Hepatocyte (in vitro differentiated cells): ENCODE measurements around the gene ECHS1. TPM values are rescaled to one million over a fixed set of nuclear protein-coding genes. Genes with fewer than 3 reads are reported as not detected.

ENCODE experiments used
- DNase-seq: peaks from one replicate; pipeline ENCODE4 v3.0.0-alpha.2; 2016; ENCODE audit warnings: low spot score
- H2AFZ ChIP-seq: fragments of 200-600 bp; sonication (generic); 2 replicates; pipeline ENCODE4 v1.6.0; 2016; ENCODE audit warnings: antibody characterized with exemption, mild to moderate bottlenecking
- H3K27ac ChIP-seq: fragments of 200-600 bp; sonication (generic); 2 replicates; pipeline ENCODE4 v1.5.1; 2016; ENCODE audit warnings: mild to moderate bottlenecking
- H3K27me3 ChIP-seq: fragments of 200-600 bp; sonication (generic); 2 replicates; pipeline ENCODE4 v1.6.1; 2016
- H3K36me3 ChIP-seq: fragments of 200-600 bp; sonication (generic); replicated peaks from 2 replicates; pipeline ENCODE4 v1.5.1; 2016; ENCODE audit warnings: low read depth; ENCODE audit not compliant: insufficient read depth
- H3K4me1 ChIP-seq: fragments of 200-600 bp; sonication (generic); 2 replicates; pipeline ENCODE4 v1.5.1; 2016; ENCODE audit warnings: mild to moderate bottlenecking, moderate library complexity; ENCODE audit not compliant: insufficient read depth
- H3K4me2 ChIP-seq: fragments of 200-600 bp; sonication (generic); 2 replicates; pipeline ENCODE4 v1.6.0; 2016
- H3K4me3 ChIP-seq: fragments of 200-600 bp; sonication (generic); 2 replicates; pipeline ENCODE4 v1.5.1; 2016; ENCODE audit warnings: mild to moderate bottlenecking
- H3K79me2 ChIP-seq: fragments of 200-600 bp; sonication (generic); 2 replicates; pipeline ENCODE4 v1.6.0; 2017; ENCODE audit warnings: mild to moderate bottlenecking
- H3K9me2 ChIP-seq: fragments of 200-600 bp; sonication (generic); replicated peaks from 2 replicates; pipeline ENCODE4 v1.6.0; 2017; ENCODE audit warnings: mild to moderate bottlenecking; ENCODE audit not compliant: insufficient read depth
- H3K9me3 ChIP-seq: fragments of 200-600 bp; sonication (generic); 2 replicates; pipeline ENCODE4 v1.5.1; 2016; ENCODE audit warnings: low read depth, mild to moderate bottlenecking
- H4K20me1 ChIP-seq: fragments of 200-600 bp; sonication (generic); 2 replicates; pipeline ENCODE4 v1.6.0; 2016; ENCODE audit warnings: mild to moderate bottlenecking; ENCODE audit not compliant: insufficient read depth, poor library complexity, severe bottlenecking
- EZH2 ChIP-seq: fragments of 200-600 bp; sonication (generic); IDR thresholded peaks from 2 replicates; pipeline ENCODE4 v1.6.1; 2016; ENCODE audit warnings: antibody characterized with exemption, mild to moderate bottlenecking, borderline replicate concordance
- EZH2phosphoT487 ChIP-seq: fragments of 200-600 bp; sonication (generic); IDR thresholded peaks from one replicate; pipeline ENCODE4 v1.6.1; 2018; ENCODE audit warnings: antibody characterized with exemption, mild to moderate bottlenecking, low read depth, moderate library complexity; ENCODE audit not compliant: unreplicated experiment, severe bottlenecking
- WGBS: methylation state at CpG from one replicate; pipeline ENCODE4 v1.1.6; 2016; ENCODE audit warnings: low lambda C conversion rate; ENCODE audit errors: missing lambda C conversion rate; 5-methylcytosine and 5-hydroxymethylcytosine counted together
- polyA plus RNA-seq: library from polyadenylated mRNA; unstranded; fragments of >200 nt; fragmentation: Nextera tagmentation; extraction: Ambion mirVana; gene quantifications from 2 replicates; pipeline ENCODE4 v1.2.1, GENCODE V29; 2016
- total RNA-seq: library from RNA; depleted of rRNA; stranded (reverse); fragments of >200 nt; gene quantifications from 2 replicates; pipeline ENCODE4 v1.2.3, GENCODE V29; 2014
- TF ChIP-seq, protein P1 (sequence below): fragments of 200-600 bp; sonication (generic); IDR thresholded peaks from 2 replicates; pipeline ENCODE4 v1.5.1; 2016; ENCODE audit warnings: antibody characterized with exemption, mild to moderate bottlenecking; ENCODE audit not compliant: poor library complexity

ECHS1 gene
- total and polyA plus RNA-seq, 2 experiments from 2014 or later: 146 to 204 TPM

DNA sequence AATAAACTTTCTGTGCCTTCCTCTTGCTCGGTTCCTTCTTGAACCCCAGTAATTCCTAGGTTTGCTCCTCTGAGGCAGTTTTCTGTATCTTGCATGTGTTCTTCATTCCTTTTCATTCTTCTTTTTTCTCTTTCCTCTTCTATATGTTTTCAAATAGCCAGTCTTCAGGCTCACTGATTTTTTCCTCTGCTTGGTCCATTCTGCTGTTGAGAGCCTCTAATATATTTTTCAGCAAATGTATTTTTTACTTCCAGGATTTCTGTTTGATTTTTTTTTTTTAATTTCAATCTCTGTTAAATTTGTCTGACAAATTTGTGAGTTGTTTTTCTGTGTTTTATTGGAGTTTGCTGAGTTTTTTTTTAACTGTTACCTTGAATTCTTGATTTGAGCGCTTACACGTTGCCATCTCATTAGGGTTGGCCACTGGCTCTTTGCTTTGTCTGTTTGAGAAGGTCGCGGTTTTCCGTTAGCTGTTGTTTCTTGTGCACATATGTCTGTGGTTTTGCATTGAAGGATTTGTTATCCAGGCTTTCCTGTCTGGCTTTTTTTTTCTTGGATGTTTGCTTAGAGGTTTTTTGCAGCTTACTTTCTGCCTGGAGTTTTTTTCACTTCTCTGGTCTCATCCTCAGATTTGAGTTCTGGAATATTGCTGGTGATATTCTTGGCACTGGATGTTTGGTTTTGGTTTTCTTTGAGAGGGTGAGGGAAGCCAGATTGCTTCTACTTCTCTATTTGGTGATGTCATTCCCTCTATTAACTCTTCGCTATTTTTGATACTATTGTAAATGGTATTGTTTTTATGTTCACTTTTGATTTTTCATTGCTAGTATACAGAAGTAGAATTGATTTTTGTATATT, 38.6 kb upstream of the ECHS1 start:
- no peak overlapping the region for H3K4me3 ChIP-seq
- H2AFZ ChIP-seq: no peak overlapping the region
- H3K27ac ChIP-seq: no peak overlapping the region
- no peaks in the 10 kb centered on the region for H4K20me1 ChIP-seq
- no peak for DNase-seq
- peaks cover 28% of the 10 kb centered on the region for H3K36me3 ChIP-seq
- H3K9me3 ChIP-seq: peaks cover 22% of the 10 kb centered on the region
- H3K79me2 ChIP-seq: peaks cover 59% of the 10 kb centered on the region
- H3K9me2 ChIP-seq: no peaks in the 10 kb centered on the region
- H3K4me1 ChIP-seq: no peaks in the 10 kb centered on the region
- TF ChIP-seq EZH2phosphoT487 (no peak), EZH2 (no peak)
- TF ChIP-seq, protein P1, sequence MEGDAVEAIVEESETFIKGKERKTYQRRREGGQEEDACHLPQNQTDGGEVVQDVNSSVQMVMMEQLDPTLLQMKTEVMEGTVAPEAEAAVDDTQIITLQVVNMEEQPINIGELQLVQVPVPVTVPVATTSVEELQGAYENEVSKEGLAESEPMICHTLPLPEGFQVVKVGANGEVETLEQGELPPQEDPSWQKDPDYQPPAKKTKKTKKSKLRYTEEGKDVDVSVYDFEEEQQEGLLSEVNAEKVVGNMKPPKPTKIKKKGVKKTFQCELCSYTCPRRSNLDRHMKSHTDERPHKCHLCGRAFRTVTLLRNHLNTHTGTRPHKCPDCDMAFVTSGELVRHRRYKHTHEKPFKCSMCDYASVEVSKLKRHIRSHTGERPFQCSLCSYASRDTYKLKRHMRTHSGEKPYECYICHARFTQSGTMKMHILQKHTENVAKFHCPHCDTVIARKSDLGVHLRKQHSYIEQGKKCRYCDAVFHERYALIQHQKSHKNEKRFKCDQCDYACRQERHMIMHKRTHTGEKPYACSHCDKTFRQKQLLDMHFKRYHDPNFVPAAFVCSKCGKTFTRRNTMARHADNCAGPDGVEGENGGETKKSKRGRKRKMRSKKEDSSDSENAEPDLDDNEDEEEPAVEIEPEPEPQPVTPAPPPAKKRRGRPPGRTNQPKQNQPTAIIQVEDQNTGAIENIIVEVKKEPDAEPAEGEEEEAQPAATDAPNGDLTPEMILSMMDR: no peak
- no peaks in the 10 kb centered on the region for H3K27me3 ChIP-seq
- H3K4me2 ChIP-seq: no peak overlapping the region
- 95% methylated on average over 7 of the region's 7 CpGs for WGBS

DNA sequence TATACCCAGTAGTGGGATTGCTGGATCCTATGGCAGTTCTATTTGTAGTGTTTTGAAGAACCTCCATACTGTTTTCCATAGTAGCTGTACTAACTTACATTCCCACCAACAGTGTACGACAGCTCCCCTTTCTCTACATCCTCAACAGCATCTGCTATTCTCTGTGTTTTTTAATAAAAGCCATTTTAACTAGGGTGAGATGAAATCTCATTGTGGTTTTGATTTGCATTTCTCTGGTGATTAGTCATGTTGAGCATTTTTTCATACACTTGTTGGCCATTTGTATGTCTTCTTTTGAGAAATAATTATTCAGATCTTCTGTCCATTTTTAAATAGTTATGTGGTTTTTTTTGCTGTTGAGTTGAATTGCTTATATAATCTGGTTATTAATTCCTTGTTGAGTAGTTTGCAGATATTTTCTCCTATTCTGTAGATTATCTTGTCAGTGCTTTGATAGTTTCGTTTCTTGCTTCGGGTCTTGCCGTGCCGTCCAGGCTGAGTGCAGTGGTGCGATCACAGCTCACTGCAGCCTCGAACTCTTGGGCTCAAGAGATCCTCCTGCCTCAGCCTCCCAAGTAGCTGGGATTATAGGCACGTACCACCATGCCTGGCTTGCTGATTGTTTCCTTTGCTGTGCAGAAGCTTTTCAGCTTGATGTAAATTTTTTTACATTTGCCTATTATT, 32.8 kb upstream of the ECHS1 start:
- Histone ChIP-seq H3K27ac (no peak overlapping the region), H3K4me3 (no peak overlapping the region), H3K9me3 (peaks cover 4% of the 10 kb centered on the region), H3K4me2 (no peak overlapping the region), H3K4me1 (no peaks in the 10 kb centered on the region), H3K79me2 (peaks cover 70% of the 10 kb centered on the region), H3K9me2 (no peaks in the 10 kb centered on the region), H3K27me3 (no peaks in the 10 kb centered on the region), H2AFZ (no peak overlapping the region), H3K36me3 (peaks cover 9% of the 10 kb centered on the region), H4K20me1 (no peaks in the 10 kb centered on the region)
- TF ChIP-seq EZH2: no peak
- no peak for TF ChIP-seq EZH2phosphoT487
- TF ChIP-seq, protein P1: no peak
- 98% methylated on average over 8 of the region's 8 CpGs for WGBS
- DNase-seq: no peak

DNA sequence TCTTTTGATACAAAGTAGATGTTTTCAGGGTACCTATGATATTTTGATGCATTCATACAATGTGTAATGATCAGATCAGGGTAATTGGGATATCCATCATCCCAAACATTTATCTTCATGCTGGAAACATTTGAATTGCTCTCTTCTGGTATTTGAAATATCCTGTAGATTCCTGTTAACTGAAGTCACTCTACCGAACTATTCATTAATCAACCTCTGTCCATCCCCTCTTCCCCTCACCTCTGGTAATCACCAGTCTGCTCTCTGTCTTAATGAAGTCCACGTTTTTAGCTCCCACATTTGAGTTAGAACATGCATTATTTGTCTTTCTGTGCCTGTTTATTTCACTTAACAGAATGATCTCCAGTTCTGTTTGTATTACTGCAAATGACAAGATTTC, 32.1 kb upstream of the ECHS1 start:
- peaks cover 64% of the 10 kb centered on the region for H3K79me2 ChIP-seq
- no peaks in the 10 kb centered on the region for H3K27me3 ChIP-seq
- no peak overlapping the region for H3K4me3 ChIP-seq
- DNase-seq: no peak
- H2AFZ ChIP-seq: no peak overlapping the region
- no peaks in the 10 kb centered on the region for H4K20me1 ChIP-seq
- H3K27ac ChIP-seq: no peak overlapping the region
- H3K4me1 ChIP-seq: no peaks in the 10 kb centered on the region
- no peaks in the 10 kb centered on the region for H3K9me3 ChIP-seq
- H3K9me2 ChIP-seq: no peaks in the 10 kb centered on the region
- no peak overlapping the region for H3K4me2 ChIP-seq
- peaks cover 7% of the 10 kb centered on the region for H3K36me3 ChIP-seq
- TF ChIP-seq, protein P1: no peak
- no peak for TF ChIP-seq EZH2phosphoT487
- TF ChIP-seq EZH2: no peak
- 79% methylated on average over 2 of the region's 2 CpGs for WGBS
